Sigmoid colon (tissue), 7 donors: ENCODE data around the gene KCNH3. TPM values are rescaled to one million over a fixed set of nuclear protein-coding genes. Genes with fewer than 3 reads are reported as not detected.
A peak's percentile ranks its signal among the peaks of the same experiment; 100 is the strongest.

Source experiments
- DNase-seq: peaks from one replicate; pipeline ENCODE4 v3.0.0-alpha.2; 2019
- H3K27ac ChIP-seq, 4 donors: fragments of 200-600 bp; sonication (generic); one replicate each; pipeline ENCODE4 v1.5.1; 2016 to 2019; ENCODE audit warnings: mild to moderate bottlenecking in 1 of 4
- H3K27me3 ChIP-seq, 3 donors: fragments of 200-600 bp; sonication (generic); one replicate each; pipeline ENCODE4 v1.5.1; 2019; ENCODE audit warnings: mild to moderate bottlenecking in 1 of 3
- H3K36me3 ChIP-seq, 4 donors: fragments of 200-600 bp; sonication (generic); one replicate each; pipeline ENCODE4 v1.5.1; 2016 to 2019
- H3K4me1 ChIP-seq, 4 donors: fragments of 200-600 bp; sonication (generic); one replicate each; pipeline ENCODE4 v1.5.1; 2017 to 2019
- H3K4me3 ChIP-seq, 4 donors: fragments of 200-600 bp; sonication (generic); one replicate each; pipeline ENCODE4 v1.5.1; 2017 to 2019; ENCODE audit warnings: mild to moderate bottlenecking in 2 of 4, moderate library complexity in 1 of 4
- H3K9me3 ChIP-seq, 4 donors: fragments of 200-600 bp in 3 of 4; sonication (generic) in 3 of 4; one replicate each; pipeline versions ENCODE4 v1.5.1 to v1.6.1; 2013 to 2019
- EP300 ChIP-seq, 4 donors: sonication (generic); formaldehyde crosslinking; IDR thresholded peaks; one replicate each; pipeline ENCODE4 v1.6.1; 2017; ENCODE audit warnings: antibody characterized with exemption in 4 of 4
- POLR2A ChIP-seq, 2 donors: fragments of 450-650 bp; IDR thresholded peaks; one replicate each; pipeline ENCODE4 v1.6.1; 2016; ENCODE audit warnings: antibody characterized with exemption in 2 of 2, mild to moderate bottlenecking in 2 of 2, moderate library complexity in 2 of 2
- POLR2AphosphoS5 ChIP-seq, 4 donors: sonication (generic); formaldehyde crosslinking; IDR thresholded peaks; one replicate each; pipeline ENCODE4 v1.6.1; 2017; ENCODE audit warnings: antibody characterized with exemption in 4 of 4
- WGBS, 2 donors: extraction: QIAGEN DNeasy Blood & Tissue Kit; methylation state at CpG; one replicate each; pipeline ENCODE4 v1.1.7; 2013; 5-methylcytosine and 5-hydroxymethylcytosine counted together
- intact Hi-C: fragments of 100-400 bp; cut with DNase I; formaldehyde crosslinking; loops from one replicate; pipeline ENCODE4 v1.15.1; 2023
- polyA plus RNA-seq, 3 donors: library from polyadenylated mRNA; stranded (reverse); fragments of 200-250 nt; gene quantifications; one replicate each; pipeline ENCODE4 v1.2.3, GENCODE V29; 2013
- total RNA-seq, 4 donors: library from RNA; depleted of rRNA; stranded (reverse); fragments of >200 nt; gene quantifications; one replicate each; pipeline ENCODE4 v1.1.0, GENCODE V29; 2016
- TF ChIP-seq, protein P1 (sequence below), 4 experiments: fragments of 450-650 bp in 3 of 4; fragments of 200-600 bp in 1 of 4; IDR thresholded peaks; one replicate each; pipeline ENCODE4 v1.5.1; 2016 to 2019; ENCODE audit warnings: antibody characterized with exemption in 4 of 4, mild to moderate bottlenecking in 3 of 4, moderate library complexity in 2 of 4
- donor health status: healthy with polysubstance abuse.
- donor health status: Bipolar disorder and iron deficiency.
- donor health status: healthy.

The KCNH3 gene
- total and polyA plus RNA-seq, 7 donors = 0.14 to 0.83 (median 0.36) TPM; not detected in 4

DNA sequence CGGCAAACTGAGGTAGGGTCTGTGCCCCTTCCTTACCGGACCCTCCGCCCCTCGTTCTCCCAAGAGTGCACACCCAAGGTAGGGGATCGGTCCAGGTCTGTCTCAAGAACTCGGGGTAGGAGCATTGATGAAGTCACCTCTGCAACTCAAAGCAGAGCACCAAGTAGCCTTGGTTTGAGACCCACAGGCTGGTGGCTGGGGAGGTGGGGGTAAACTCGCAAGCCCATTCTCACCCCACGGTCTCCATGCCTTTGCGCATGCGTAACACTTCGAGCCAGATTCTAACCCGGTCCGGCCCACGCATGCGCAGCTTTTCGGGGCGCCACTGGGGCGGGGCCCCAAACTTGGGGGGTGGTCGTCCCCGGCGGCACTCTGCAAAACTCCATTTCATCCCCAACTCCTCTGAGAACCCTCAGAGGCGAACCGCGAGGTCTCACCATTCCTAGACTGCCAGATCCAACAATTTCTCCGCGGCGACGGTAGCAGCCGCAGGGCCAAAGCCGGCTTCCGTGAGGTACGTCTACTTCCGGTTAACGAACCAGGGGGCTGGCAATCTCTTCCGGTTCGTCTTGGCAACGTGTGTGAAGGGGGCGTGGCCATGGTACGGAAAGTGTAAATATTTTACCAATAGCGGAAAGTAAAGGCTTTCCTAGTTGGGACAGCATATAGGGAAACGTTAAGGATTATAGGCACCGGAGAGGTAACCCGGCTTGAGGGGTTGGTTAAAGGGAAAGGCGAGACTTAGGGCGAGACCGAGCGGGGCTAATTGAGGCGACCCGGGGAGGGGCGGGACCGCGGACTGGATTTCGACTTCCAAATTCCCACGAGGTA lies 29.0 kb downstream of the KCNH3 start, which contains the start of gene MCRS1:
MCRS1 (minus strand) TSS at position 532 of the 831 bp plus-strand sequence. CDS start 1,411 bp downstream, outside the sequence.
- peaks cover 19 to 32% (median 23%) of the 10 kb centered on the region in 4 donors for H3K36me3 ChIP-seq
- 1% methylated on average over 54 of the region's 54 CpGs for WGBS, 2 donors
- peak within 1 kb of the TSS; percentile 85 to 91 (median 88) for H3K27ac ChIP-seq
- peaks cover 0 to 51% (median 42%) of the 10 kb centered on the region in 4 donors for H3K4me1 ChIP-seq
- TF ChIP-seq POLR2AphosphoS5 (IDR thresholded peaks at IDR 0.05) (peak; percentile 69 to 94 (median 85)), POLR2A (IDR thresholded peaks at IDR 0.05) (peak; percentile 42 to 54), EP300 (IDR thresholded peaks at IDR 0.05) (no peak)
- no peaks in the 10 kb centered on the region for H3K27me3 ChIP-seq
- intact Hi-C loops = loop anchor here (5.0 kb wide), 1 partner anchor 54 kb away; the partner anchor contains the start of gene PRPF40B
- H3K9me3 ChIP-seq = no peaks in the 10 kb centered on the region
- peak within 1 kb of the TSS; percentile 66 to 83 (median 75) for H3K4me3 ChIP-seq
- peak; percentile 93 for DNase-seq

DNA sequence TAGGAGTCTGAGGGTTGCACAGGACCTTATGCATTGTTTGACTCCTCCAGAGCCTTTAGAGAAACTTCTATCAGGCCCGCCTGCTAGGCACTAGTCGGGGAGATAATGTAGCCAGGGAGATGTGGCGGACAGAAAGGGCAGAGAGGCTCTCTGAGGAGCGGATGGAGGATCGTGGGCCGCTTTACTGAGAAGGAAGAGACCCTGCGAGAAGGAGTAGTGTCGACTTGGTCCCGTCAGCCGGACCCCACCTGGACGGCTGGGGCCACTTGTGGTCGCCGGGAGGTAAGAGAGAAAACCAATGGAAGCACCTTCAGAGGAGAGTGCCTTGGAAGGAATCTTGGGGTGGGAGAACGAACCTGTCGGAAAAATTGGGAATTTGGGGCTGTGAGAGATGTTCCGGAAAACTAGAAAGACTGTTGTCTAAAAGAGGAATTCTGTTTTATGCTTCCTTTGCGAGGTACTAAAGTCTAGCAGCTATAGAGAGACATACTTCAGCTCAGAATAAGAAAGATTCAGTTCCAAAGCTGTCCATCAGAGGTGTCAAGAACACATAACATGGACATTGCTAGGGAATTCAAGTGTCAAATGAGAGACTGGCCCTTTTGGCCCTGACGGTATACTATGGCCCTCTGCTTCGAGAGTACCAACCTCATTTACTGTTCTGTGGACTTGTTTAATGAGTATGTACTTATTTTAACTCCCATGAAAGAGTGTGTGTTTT lies 29.8 kb downstream of the KCNH3 start:
- peaks cover 0 to 51% (median 42%) of the 10 kb centered on the region in 4 donors for H3K4me1 ChIP-seq
- H3K4me3 ChIP-seq = peak overlapping the region; percentile 66 to 83 (median 75)
- TF ChIP-seq POLR2A (IDR thresholded peaks at IDR 0.05) = no peak
- H3K36me3 ChIP-seq = peaks cover 12 to 28% (median 16%) of the 10 kb centered on the region in 4 donors
- H3K9me3 ChIP-seq = no peaks in the 10 kb centered on the region
- WGBS, 2 donors = 1 to 3% methylated on average over 19 of the region's 19 CpGs
- no peaks in the 10 kb centered on the region for H3K27me3 ChIP-seq
- DNase-seq = no peak
- intact Hi-C loops = loop anchor here (5.0 kb wide), 1 partner anchor 54 kb away; the partner anchor contains the start of gene PRPF40B
- H3K27ac ChIP-seq = peak overlapping the region; percentile 85 to 91 (median 88)

DNA sequence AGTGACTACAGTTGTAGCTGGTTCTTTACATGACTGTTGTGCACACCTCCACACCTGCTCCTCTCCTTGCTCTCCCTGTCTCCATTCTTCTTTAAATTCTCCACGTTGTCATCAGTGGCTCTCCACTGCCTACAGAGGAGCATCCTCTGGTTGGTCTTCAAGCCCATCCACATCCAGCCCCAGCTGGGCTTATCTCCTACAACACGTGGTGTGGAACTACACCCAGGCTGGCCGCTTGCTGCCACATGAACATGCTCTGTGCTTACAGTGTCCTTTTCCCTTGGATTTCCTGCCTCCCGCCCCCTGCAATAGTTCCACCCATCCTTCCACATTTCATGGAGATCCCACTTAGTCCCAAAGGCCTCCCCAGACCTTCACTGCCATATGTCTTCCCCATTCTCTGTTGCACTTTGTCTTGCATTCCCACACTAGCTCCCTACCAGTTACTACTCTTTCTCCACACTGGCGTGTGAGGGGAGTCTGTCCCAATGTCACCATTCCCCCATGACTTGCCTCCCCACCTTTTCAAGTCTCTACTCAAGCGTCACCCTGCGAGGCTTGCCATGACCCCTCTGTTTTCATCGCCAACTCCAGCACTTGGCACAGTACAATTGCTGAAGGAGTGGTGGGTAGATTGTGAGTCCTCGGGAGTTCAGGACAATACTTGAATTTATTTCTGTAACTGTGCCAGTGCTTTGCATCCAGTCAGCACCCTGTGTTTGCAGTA lies 38.9 kb downstream of the KCNH3 start:
- TF ChIP-seq, protein P1, sequence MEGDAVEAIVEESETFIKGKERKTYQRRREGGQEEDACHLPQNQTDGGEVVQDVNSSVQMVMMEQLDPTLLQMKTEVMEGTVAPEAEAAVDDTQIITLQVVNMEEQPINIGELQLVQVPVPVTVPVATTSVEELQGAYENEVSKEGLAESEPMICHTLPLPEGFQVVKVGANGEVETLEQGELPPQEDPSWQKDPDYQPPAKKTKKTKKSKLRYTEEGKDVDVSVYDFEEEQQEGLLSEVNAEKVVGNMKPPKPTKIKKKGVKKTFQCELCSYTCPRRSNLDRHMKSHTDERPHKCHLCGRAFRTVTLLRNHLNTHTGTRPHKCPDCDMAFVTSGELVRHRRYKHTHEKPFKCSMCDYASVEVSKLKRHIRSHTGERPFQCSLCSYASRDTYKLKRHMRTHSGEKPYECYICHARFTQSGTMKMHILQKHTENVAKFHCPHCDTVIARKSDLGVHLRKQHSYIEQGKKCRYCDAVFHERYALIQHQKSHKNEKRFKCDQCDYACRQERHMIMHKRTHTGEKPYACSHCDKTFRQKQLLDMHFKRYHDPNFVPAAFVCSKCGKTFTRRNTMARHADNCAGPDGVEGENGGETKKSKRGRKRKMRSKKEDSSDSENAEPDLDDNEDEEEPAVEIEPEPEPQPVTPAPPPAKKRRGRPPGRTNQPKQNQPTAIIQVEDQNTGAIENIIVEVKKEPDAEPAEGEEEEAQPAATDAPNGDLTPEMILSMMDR (IDR thresholded peaks at IDR 0.05) = no peak
- TF ChIP-seq POLR2A (IDR thresholded peaks at IDR 0.05) (no peak), POLR2AphosphoS5 (IDR thresholded peaks at IDR 0.05) (no peak), EP300 (IDR thresholded peaks at IDR 0.05) (no peak)
- Histone ChIP-seq H3K36me3 (peaks cover 0 to 23% (median 0%) of the 10 kb centered on the region in 4 donors), H3K9me3 (no peaks in the 10 kb centered on the region), H3K4me3 (no peak overlapping the region), H3K4me1 (peaks cover 0 to 24% (median 16%) of the 10 kb centered on the region in 4 donors), H3K27ac (no peak overlapping the region), H3K27me3 (no peaks in the 10 kb centered on the region)
- intact Hi-C loops = no loop called here
- no peak for DNase-seq
- WGBS, 2 donors = 83 to 90% methylated on average over 9 of the region's 9 CpGs

DNA sequence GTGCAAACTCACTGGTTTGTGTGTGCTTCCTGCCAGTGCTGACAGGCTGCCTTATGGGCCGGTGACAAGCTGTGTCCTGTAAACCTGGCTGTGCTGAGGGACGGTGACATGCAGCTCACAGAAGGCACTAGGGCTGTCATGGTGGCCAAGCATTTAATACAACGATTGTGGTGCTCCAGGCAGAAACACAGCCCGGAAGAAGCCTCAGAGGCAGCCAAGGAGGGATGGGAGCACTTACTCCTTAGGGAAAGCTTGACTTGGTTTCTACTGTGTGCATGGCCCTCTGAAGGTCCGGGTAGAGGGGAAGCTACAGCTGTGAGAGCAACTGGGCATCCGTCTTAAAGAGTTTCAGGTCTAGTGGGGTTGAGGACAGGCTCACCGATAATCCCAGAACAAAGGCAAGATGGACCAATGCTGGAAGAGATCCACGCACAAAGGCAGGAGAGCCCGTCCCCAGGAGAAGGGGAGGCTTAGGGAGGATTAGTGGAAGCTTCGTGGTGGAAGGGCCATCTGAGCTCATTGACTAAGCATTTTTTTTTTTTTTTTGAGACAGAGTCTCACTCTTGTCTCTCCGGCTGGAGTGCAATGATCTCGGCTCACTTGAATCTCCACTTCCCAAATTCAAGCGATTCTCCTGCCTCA lies 39.8 kb downstream of the KCNH3 start:
- no peak overlapping the region for H3K27ac ChIP-seq
- DNase-seq = no peak
- H3K27me3 ChIP-seq = no peaks in the 10 kb centered on the region
- intact Hi-C loops = no loop called here
- TF ChIP-seq POLR2A (IDR thresholded peaks at IDR 0.05) (no peak), EP300 (IDR thresholded peaks at IDR 0.05) (no peak), POLR2AphosphoS5 (IDR thresholded peaks at IDR 0.05) (no peak)
- TF ChIP-seq, protein P1 (IDR thresholded peaks at IDR 0.05) = no peak
- WGBS, 2 donors = 90% methylated on average over 13 of the region's 13 CpGs
- no peak overlapping the region for H3K4me3 ChIP-seq
- H3K4me1 ChIP-seq = peaks cover 0 to 32% (median 25%) of the 10 kb centered on the region in 4 donors
- no peaks in the 10 kb centered on the region for H3K9me3 ChIP-seq
- peaks cover 0 to 20% (median 0%) of the 10 kb centered on the region in 4 donors for H3K36me3 ChIP-seq
